ENCODE measurements around the gene HPSE.

Gene HPSE

GRCh38 chr4:83320548-83320947 is 14.1 kb downstream of the HPSE start:
- Histone ChIP-seq H3K27ac (ENCODE audit: low read length) (no peak overlapping the region), H2AFZ (ENCODE audit: low read depth, low read length) (no peak overlapping the region), H3K4me3 (ENCODE audit: low read length) (no peak overlapping the region), H3K79me2 (ENCODE audit: low read length) (no peaks in the 10 kb centered on the region), H3K27me3 (ENCODE audit: low read depth, low read length) (peaks cover 10% of the 10 kb centered on the region; the same call in 1 of the 2 replicates), H4K20me1 (ENCODE audit: insufficient read depth, low read length) (no peaks in the 10 kb centered on the region), H3K4me2 (ENCODE audit: low read length) (no peak overlapping the region), H3K4me1 (ENCODE audit: low read length) (no peaks in the 10 kb centered on the region), H3K9me3 (ENCODE audit: insufficient read depth, low read length) (no peaks in the 10 kb centered on the region), H3K9ac (ENCODE audit: low read length) (no peak overlapping the region), H3K36me3 (replicated peaks; ENCODE audit: low read depth, low read length) (no peaks in the 10 kb centered on the region)
- TF ChIP-seq EZH2phosphoT487 (IDR thresholded peaks at IDR 0.05; ENCODE audit: low read depth) (no peak), CTCF (IDR thresholded peaks at IDR 0.05; ENCODE audit: low read depth, low read length) (no peak)

- no peaks in the 10 kb centered on the region for H4K20me1 ChIP-seq (ENCODE audit: insufficient read depth, low read length)
- H3K79me2 ChIP-seq (ENCODE audit: low read length) = no peaks in the 10 kb centered on the region
- H3K27ac ChIP-seq (ENCODE audit: low read length) = no peak overlapping the region
- H3K9ac ChIP-seq (ENCODE audit: low read length) = no peak overlapping the region
- no peak overlapping the region for H3K4me2 ChIP-seq (ENCODE audit: low read length)
- no peaks in the 10 kb centered on the region for H3K36me3 ChIP-seq (replicated peaks; ENCODE audit: low read depth, low read length)
- no peak for TF ChIP-seq EZH2phosphoT487 (IDR thresholded peaks at IDR 0.05; ENCODE audit: low read depth)
- no peak for TF ChIP-seq CTCF (IDR thresholded peaks at IDR 0.05; ENCODE audit: low read depth, low read length)
- peaks cover 9% of the 10 kb centered on the region; the same call in 1 of the 2 replicates for H3K27me3 ChIP-seq (ENCODE audit: low read depth, low read length)
- no peaks in the 10 kb centered on the region for H3K4me1 ChIP-seq (ENCODE audit: low read length)
- no peaks in the 10 kb centered on the region for H3K9me3 ChIP-seq (ENCODE audit: insufficient read depth, low read length)
- H2AFZ ChIP-seq (ENCODE audit: low read depth, low read length) = no peak overlapping the region
- no peak overlapping the region for H3K4me3 ChIP-seq (ENCODE audit: low read length)
Observed at GRCh38 chr4:83318666-83319065, 16.0 kb downstream of the HPSE start.

- Histone ChIP-seq H3K36me3 (replicated peaks; ENCODE audit: low read depth, low read length) (no peaks in the 10 kb centered on the region), H3K4me3 (ENCODE audit: low read length) (no peak overlapping the region), H3K4me2 (ENCODE audit: low read length) (no peak overlapping the region), H3K79me2 (ENCODE audit: low read length) (no peaks in the 10 kb centered on the region), H3K9ac (ENCODE audit: low read length) (no peak overlapping the region), H3K27me3 (ENCODE audit: low read depth, low read length) (0 out of 2 replicates have a peak, but pooled peaks cover 7% of the 10 kb centered on the region), H3K9me3 (ENCODE audit: insufficient read depth, low read length) (no peaks in the 10 kb centered on the region), H3K27ac (ENCODE audit: low read length) (no peak overlapping the region), H4K20me1 (ENCODE audit: insufficient read depth, low read length) (no peaks in the 10 kb centered on the region), H2AFZ (ENCODE audit: low read depth, low read length) (no peak overlapping the region), H3K4me1 (ENCODE audit: low read length) (no peaks in the 10 kb centered on the region)
- TF ChIP-seq EZH2phosphoT487 (IDR thresholded peaks at IDR 0.05; ENCODE audit: low read depth) (no peak), CTCF (IDR thresholded peaks at IDR 0.05; ENCODE audit: low read depth, low read length) (no peak)
Observed at GRCh38 chr4:83317671-83318070, 17.0 kb downstream of the HPSE start.

DNA sequence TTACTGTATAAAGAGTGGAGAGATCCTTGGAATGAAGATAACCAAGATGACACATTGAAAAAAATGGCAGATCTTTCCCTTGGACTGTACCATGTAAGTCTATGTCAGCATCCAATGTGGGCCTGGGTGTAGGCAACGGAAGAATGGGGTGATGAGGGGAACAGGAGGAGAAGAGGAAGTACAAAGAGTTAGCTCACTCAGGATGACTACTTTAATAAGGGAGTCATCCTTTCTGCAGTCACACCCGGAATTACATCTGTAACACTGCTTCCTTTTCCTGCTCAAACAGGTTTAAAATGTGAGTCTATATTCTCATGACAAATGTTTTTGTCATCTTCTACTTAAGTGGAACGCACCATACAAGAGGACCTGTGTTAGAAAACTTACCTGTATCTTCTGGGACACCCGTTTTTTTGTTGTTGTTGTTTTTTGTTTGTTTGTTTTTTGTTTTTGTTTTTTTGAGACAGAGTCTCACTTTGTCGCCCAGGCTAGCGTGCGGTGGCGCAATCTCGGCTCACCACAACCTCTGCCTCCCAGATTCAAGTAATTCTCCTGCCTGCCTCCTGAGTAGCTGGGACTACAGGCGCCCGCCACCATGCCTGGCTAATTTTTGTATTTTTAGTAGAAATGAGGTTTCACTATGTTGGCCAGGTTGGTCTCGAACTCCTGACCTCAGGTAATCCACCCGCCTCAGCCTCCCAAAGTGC is 18.0 kb downstream of the HPSE start:
- Histone ChIP-seq H3K36me3 (replicated peaks; ENCODE audit: low read depth, low read length) (no peaks in the 10 kb centered on the region), H3K9me3 (ENCODE audit: insufficient read depth, low read length) (no peaks in the 10 kb centered on the region), H3K4me3 (ENCODE audit: low read length) (no peak overlapping the region), H4K20me1 (ENCODE audit: insufficient read depth, low read length) (no peaks in the 10 kb centered on the region), H3K27me3 (ENCODE audit: low read depth, low read length) (0 out of 2 replicates have a peak, but pooled peaks cover 7% of the 10 kb centered on the region), H3K4me1 (ENCODE audit: low read length) (no peaks in the 10 kb centered on the region), H2AFZ (ENCODE audit: low read depth, low read length) (no peak overlapping the region), H3K9ac (ENCODE audit: low read length) (no peak overlapping the region), H3K27ac (ENCODE audit: low read length) (no peak overlapping the region), H3K79me2 (ENCODE audit: low read length) (no peaks in the 10 kb centered on the region), H3K4me2 (ENCODE audit: low read length) (no peak overlapping the region)
- no peak for TF ChIP-seq CTCF (IDR thresholded peaks at IDR 0.05; ENCODE audit: low read depth, low read length)
- no peak for TF ChIP-seq EZH2phosphoT487 (IDR thresholded peaks at IDR 0.05; ENCODE audit: low read depth)

All from OCI-LY3 (cell line).